HepG2 (cell line): ENCODE results near the gene GRIP1.

Experiments used
- E2F1 ChIP-seq: sonication (generic); formaldehyde crosslinking; IDR thresholded peaks from 2 replicates; pipeline ENCODE4 v1.5.0; 2020; ENCODE audit warnings: missing genetic modification reagents
- EZH2 ChIP-seq: conservative IDR thresholded peaks from 2 replicates; pipeline ENCODE4 v1.6.1; 2012; ENCODE audit warnings: mild to moderate bottlenecking, low read depth, low read length, moderate library complexity
- NFATC3 ChIP-seq: sonication (generic); formaldehyde crosslinking; IDR thresholded peaks from 2 replicates; pipeline ENCODE4 v1.5.1; 2020; ENCODE audit warnings: mild to moderate bottlenecking, missing genetic modification reagents
- NR1H2 ChIP-seq: sonication (generic); formaldehyde crosslinking; IDR thresholded peaks from 2 replicates; pipeline ENCODE4 v1.8.1; 2022; ENCODE audit warnings: low read depth, missing genetic modification reagents, borderline replicate concordance
- NRL ChIP-seq: sonication (generic); formaldehyde crosslinking; IDR thresholded peaks from 2 replicates; pipeline ENCODE4 v1.5.0; 2020; ENCODE audit warnings: missing genetic modification reagents, mild to moderate bottlenecking, moderate library complexity, borderline replicate concordance
- RFX5 ChIP-seq: IDR thresholded peaks from 2 replicates; pipeline ENCODE4 v1.6.1; 2011; ENCODE audit warnings: low read depth, low read length, improper control_type of control experiment
- YY1 ChIP-seq: IDR thresholded peaks from 2 replicates; pipeline ENCODE4 v1.6.1; 2011; ENCODE audit warnings: low read length, low read depth, moderate library complexity, mild to moderate bottlenecking; ENCODE audit not compliant: insufficient read depth, insufficient replicate concordance
- ZMAT3 ChIP-seq: sonication (generic); formaldehyde crosslinking; conservative IDR thresholded peaks from 2 replicates; pipeline ENCODE4 v1.7.0; 2021; ENCODE audit warnings: missing genetic modification reagents
- ZNF557 ChIP-seq: sonication (generic); formaldehyde crosslinking; IDR thresholded peaks from 2 replicates; pipeline ENCODE4 v1.4.0; 2020; ENCODE audit warnings: missing genetic modification reagents
- ZSCAN29 ChIP-seq: sonication (generic); formaldehyde crosslinking; conservative IDR thresholded peaks from 2 replicates; pipeline ENCODE4 v1.4.0; 2020; ENCODE audit warnings: mild to moderate bottlenecking, missing genetic modification reagents
- TF ChIP-seq, protein P1 (sequence below): sonication (generic); formaldehyde crosslinking; IDR thresholded peaks from 2 replicates; pipeline ENCODE4 v1.4.0; 2020; ENCODE audit warnings: low read depth, mild to moderate bottlenecking, missing genetic modification reagents
- TF ChIP-seq, protein P2 (sequence below): IDR thresholded peaks from 2 replicates; pipeline ENCODE4 v1.6.1; 2018; ENCODE audit warnings: missing genetic modification reagents

GRCh38 chr12:66662729-66663128 lies 16.1 kb downstream of the GRIP1 start:
- TF ChIP-seq EZH2 (no peak), NRL (no peak), NFATC3 (CRISPR knock-in tag) (no peak), E2F1 (CRISPR knock-in tag) (no peak), ZMAT3 (CRISPR knock-in tag) (no peak), YY1 (no peak), ZNF557 (no peak), NR1H2 (no peak), RFX5 (no peak), ZSCAN29 (CRISPR knock-in tag) (no peak)
- TF ChIP-seq, protein P1, sequence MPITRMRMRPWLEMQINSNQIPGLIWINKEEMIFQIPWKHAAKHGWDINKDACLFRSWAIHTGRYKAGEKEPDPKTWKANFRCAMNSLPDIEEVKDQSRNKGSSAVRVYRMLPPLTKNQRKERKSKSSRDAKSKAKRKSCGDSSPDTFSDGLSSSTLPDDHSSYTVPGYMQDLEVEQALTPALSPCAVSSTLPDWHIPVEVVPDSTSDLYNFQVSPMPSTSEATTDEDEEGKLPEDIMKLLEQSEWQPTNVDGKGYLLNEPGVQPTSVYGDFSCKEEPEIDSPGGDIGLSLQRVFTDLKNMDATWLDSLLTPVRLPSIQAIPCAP (CRISPR knock-in tag): no peak
- TF ChIP-seq, protein P2, sequence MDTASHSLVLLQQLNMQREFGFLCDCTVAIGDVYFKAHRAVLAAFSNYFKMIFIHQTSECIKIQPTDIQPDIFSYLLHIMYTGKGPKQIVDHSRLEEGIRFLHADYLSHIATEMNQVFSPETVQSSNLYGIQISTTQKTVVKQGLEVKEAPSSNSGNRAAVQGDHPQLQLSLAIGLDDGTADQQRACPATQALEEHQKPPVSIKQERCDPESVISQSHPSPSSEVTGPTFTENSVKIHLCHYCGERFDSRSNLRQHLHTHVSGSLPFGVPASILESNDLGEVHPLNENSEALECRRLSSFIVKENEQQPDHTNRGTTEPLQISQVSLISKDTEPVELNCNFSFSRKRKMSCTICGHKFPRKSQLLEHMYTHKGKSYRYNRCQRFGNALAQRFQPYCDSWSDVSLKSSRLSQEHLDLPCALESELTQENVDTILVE: no peak
